HG03103 (cell line): Measurements from ENCODE around the gene CLEC18B.
"Not testable (repeated sequence)": the region's sequence is repeated elsewhere in the genome, so short reads cannot be mapped to it uniquely, and the experiment has no call there.

ENCODE experiments used
- ATAC-seq: cut with Tn5 transposase; IDR thresholded peaks from one replicate; pipeline ENCODE4 v1.9.1; 2021; ENCODE audit warnings: low read depth; ENCODE audit not compliant: unreplicated experiment

Gene CLEC18B

GRCh38 chr16:74446866-74447265, 25.6 kb upstream of the CLEC18B start:
- no peak for ATAC-seq

- ATAC-seq = not testable (repeated sequence)
Observed at GRCh38 chr16:74443624-74444346, 22.5 kb upstream of the CLEC18B start.

GRCh38 chr16:74439685-74440084, 18.4 kb upstream of the CLEC18B start:
- no peak for ATAC-seq

- ATAC-seq = no peak
Observed at GRCh38 chr16:74438492-74438979, 17.3 kb upstream of the CLEC18B start.

GRCh38 chr16:74431516-74431915, 10.2 kb upstream of the CLEC18B start:
- ATAC-seq = no peak

- peak; percentile 56 for ATAC-seq
Observed at GRCh38 chr16:74430036-74430712, 8.9 kb upstream of the CLEC18B start.

- not testable (repeated sequence) for ATAC-seq
Observed at GRCh38 chr16:74428493-74428892, 7.2 kb upstream of the CLEC18B start.

- not testable (repeated sequence) for ATAC-seq
Observed at GRCh38 chr16:74425751-74426150, 4.5 kb upstream of the CLEC18B start.

- ATAC-seq = not testable (repeated sequence)
Observed at GRCh38 chr16:74423721-74424120, 2.4 kb upstream of the CLEC18B start.

GRCh38 chr16:74422086-74422485, 808 bp upstream of the CLEC18B start:
- not testable (repeated sequence) for ATAC-seq

- not testable (repeated sequence) for ATAC-seq
Observed at GRCh38 chr16:74421482-74421785, 156 bp upstream of the CLEC18B start.

GRCh38 chr16:74419811-74420210, 1.5 kb downstream of the CLEC18B start:
- ATAC-seq = not testable (repeated sequence)

- ATAC-seq = not testable (repeated sequence)
Observed at GRCh38 chr16:74417897-74418296, 3.4 kb downstream of the CLEC18B start.

- not testable (repeated sequence) for ATAC-seq
Observed at GRCh38 chr16:74413920-74414319, 7.4 kb downstream of the CLEC18B start.

GRCh38 chr16:74413485-74413884, 7.8 kb downstream of the CLEC18B start:
- ATAC-seq = not testable (repeated sequence)

GRCh38 chr16:74412775-74413390, 8.4 kb downstream of the CLEC18B start:
- not testable (repeated sequence) for ATAC-seq

GRCh38 chr16:74412138-74412774, 9.0 kb downstream of the CLEC18B start:
- not testable (repeated sequence) for ATAC-seq

- not testable (repeated sequence) for ATAC-seq
Observed at GRCh38 chr16:74410981-74411380, 10.3 kb downstream of the CLEC18B start.

GRCh38 chr16:74410057-74410957, 11.0 kb downstream of the CLEC18B start:
- not testable (repeated sequence) for ATAC-seq
